ENCODE measurements around the gene PLSCR4.

DNA sequence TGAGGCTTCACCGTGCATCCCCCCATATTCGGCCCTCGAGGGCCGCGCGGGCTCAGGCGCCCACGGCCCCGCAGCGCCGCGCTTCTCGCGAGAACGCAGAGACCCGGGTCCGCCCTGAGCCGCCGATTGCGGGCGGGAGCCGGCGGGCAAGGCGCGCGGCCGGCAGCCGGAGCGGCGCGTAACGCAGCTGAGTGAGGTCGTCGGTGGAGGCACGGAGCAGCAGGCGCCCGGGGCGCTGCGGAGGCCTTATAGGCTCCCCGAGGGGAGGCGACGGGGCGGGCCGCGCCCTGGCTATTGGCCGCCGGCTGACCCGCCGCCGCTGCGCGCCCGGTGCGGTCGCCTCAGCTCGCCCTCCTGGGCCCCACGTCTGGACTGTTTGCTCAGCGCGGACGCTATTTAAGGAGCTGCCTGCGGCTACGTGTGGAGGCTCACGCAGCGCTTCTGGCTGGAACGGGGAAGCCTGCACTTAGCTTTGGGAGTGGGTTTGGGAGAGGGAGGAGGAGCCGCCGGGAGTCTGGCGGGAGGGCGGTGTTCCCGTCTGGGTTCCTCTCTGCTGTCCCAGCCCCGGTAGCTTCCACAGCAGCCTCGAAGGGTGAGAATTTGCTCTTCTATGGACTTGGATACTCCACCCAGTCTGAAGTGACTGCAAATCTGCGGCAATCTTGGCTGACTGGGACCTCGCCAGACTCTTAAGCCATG lies 89.8 kb downstream of the PLSCR4 start, which contains the start of gene PLOD2:
- TF ChIP-seq, protein P1, sequence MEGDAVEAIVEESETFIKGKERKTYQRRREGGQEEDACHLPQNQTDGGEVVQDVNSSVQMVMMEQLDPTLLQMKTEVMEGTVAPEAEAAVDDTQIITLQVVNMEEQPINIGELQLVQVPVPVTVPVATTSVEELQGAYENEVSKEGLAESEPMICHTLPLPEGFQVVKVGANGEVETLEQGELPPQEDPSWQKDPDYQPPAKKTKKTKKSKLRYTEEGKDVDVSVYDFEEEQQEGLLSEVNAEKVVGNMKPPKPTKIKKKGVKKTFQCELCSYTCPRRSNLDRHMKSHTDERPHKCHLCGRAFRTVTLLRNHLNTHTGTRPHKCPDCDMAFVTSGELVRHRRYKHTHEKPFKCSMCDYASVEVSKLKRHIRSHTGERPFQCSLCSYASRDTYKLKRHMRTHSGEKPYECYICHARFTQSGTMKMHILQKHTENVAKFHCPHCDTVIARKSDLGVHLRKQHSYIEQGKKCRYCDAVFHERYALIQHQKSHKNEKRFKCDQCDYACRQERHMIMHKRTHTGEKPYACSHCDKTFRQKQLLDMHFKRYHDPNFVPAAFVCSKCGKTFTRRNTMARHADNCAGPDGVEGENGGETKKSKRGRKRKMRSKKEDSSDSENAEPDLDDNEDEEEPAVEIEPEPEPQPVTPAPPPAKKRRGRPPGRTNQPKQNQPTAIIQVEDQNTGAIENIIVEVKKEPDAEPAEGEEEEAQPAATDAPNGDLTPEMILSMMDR (IDR thresholded peaks at IDR 0.05) = no peak
- TF ChIP-seq EP300 (IDR thresholded peaks at IDR 0.05) (no peak), POLR2A (IDR thresholded peaks at IDR 0.05) (peak in 1 of 2 donors; percentile 65), POLR2AphosphoS5 (IDR thresholded peaks at IDR 0.05) (no peak)

Measured in suprapubic skin (tissue), 4 donors.